Dendritic cell treated with granulocyte-macrophage colony-stimulating factor and Interleukin-4, amounts not matched to agents 40 ng/mL and 50 ng/mL, for 4 days (primary cell): Measurements from ENCODE around the gene SRRM2.
A peak's percentile ranks its signal among the peaks of the same experiment; 100 is the strongest.

Experiments
- H3K27ac Mint-ChIP-seq: one replicate; pipeline ENCODE4 v1.8.0; 2022; ENCODE audit warnings: mild to moderate bottlenecking, mixed read lengths
- H3K27me3 Mint-ChIP-seq: one replicate; pipeline ENCODE4 v1.8.0; 2022; ENCODE audit warnings: mild to moderate bottlenecking, mixed read lengths
- H3K36me3 Mint-ChIP-seq: one replicate; pipeline ENCODE4 v1.8.0; 2022; ENCODE audit warnings: low read depth, mixed read lengths
- H3K4me1 Mint-ChIP-seq: one replicate; pipeline ENCODE4 v1.8.0; 2022; ENCODE audit warnings: low read depth, mixed read lengths
- H3K4me3 Mint-ChIP-seq: one replicate; pipeline ENCODE4 v1.8.0; 2022; ENCODE audit warnings: mild to moderate bottlenecking, moderate library complexity, mixed read lengths
- H3K9me3 Mint-ChIP-seq: one replicate; pipeline ENCODE4 v1.8.0; 2022; ENCODE audit warnings: mixed read lengths
- intact Hi-C: fragments of 100-400 bp; cut with micrococcal nuclease; formaldehyde crosslinking; loops from one replicate; pipeline ENCODE4 v1.15.0; 2022

SRRM2 gene

GRCh38 chr16:2710711-2711231 is 41.7 kb upstream of the SRRM2 start:
- Mint-ChIP-seq H3K27ac (no peak overlapping the region), H3K27me3 (peaks cover 17% of the 10 kb centered on the region), H3K4me1 (peaks cover 25% of the 10 kb centered on the region), H3K4me3 (no peak overlapping the region), H3K36me3 (peaks cover 50% of the 10 kb centered on the region), H3K9me3 (no peaks in the 10 kb centered on the region)
- intact Hi-C loops: no loop called here

- intact Hi-C loops: no loop called here
- Mint-ChIP-seq H3K27me3 (peaks cover 24% of the 10 kb centered on the region), H3K4me1 (peaks cover 33% of the 10 kb centered on the region), H3K36me3 (peaks cover 42% of the 10 kb centered on the region), H3K9me3 (no peaks in the 10 kb centered on the region), H3K27ac (no peak overlapping the region), H3K4me3 (no peak overlapping the region)
Observed at GRCh38 chr16:2711370-2712062, 40.9 kb upstream of the SRRM2 start.

DNA sequence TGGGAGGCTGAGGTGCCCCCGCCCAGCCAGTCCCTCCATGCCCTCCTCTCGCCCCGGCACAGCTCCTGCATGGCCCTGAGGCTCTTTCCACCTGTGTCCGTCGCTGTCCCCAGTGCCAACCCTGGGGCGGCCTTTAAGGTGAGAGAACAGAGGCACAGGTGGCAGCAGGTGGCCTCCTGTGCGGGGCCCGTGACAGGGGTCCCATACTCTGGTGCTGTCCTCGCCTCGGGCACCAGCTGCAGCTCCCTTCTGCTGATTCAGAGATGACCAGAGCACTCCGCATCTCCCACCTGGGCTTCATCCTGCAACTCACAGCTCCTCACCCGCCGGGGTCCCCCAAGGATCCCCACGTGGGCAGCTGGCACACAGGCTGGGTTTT is 40.4 kb upstream of the SRRM2 start:
- Mint-ChIP-seq H3K27ac (no peak overlapping the region), H3K9me3 (no peaks in the 10 kb centered on the region), H3K36me3 (peaks cover 37% of the 10 kb centered on the region), H3K4me3 (no peak overlapping the region), H3K4me1 (peaks cover 33% of the 10 kb centered on the region), H3K27me3 (peaks cover 28% of the 10 kb centered on the region)
- intact Hi-C loops: no loop called here

DNA sequence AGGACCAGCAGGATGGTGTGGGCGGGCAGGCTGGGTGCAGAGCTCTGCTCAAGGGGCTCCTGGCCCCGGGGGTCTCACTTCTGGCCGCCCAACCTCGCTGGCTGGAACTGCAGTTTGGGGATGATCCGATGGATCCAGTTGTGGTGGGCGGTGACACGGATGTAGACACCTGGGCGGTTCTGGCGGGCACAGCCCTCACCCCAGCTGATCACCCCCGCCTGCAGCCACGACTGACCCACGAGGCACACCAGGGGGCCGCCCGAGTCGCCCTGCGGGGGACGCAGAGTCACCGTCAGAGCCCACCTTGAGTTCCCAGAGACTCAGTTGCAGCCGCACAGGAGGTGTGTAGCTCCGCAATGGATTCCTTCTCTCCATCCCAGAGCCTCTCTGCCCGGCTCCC is 39.9 kb upstream of the SRRM2 start:
- H3K36me3 Mint-ChIP-seq: peaks cover 32% of the 10 kb centered on the region

DNA sequence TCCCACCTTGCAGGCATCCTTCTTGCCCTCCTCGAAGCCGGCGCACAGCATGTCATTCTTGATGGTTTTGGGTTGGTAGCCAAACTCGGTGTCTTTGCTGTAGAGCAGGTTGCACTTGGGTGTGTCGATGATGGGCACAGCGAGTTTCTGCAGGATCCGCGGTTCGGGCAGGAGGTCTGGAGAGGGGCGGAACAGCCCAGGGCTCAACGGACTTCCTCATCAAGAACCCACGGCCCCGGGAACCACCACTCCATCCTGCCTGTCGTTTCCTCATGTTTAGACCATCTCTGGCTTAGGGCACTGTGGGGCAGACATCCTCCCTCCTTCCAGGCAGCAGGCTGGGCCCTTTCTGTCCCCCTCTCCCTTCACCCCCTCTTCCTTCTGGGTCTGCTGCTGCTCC is 38.9 kb upstream of the SRRM2 start:
- intact Hi-C loops: no loop called here
- peaks cover 31% of the 10 kb centered on the region for H3K27me3 Mint-ChIP-seq
- peaks cover 33% of the 10 kb centered on the region for H3K4me1 Mint-ChIP-seq
- no peak overlapping the region for H3K4me3 Mint-ChIP-seq
- no peaks in the 10 kb centered on the region for H3K9me3 Mint-ChIP-seq
- H3K27ac Mint-ChIP-seq: no peak overlapping the region
- H3K36me3 Mint-ChIP-seq: peaks cover 22% of the 10 kb centered on the region

More for the DNA sequence above, 39.9 kb upstream of the SRRM2 start:
- no peaks in the 10 kb centered on the region for H3K9me3 Mint-ChIP-seq
- H3K27ac Mint-ChIP-seq: no peak overlapping the region
- intact Hi-C loops: no loop called here
- peaks cover 30% of the 10 kb centered on the region for H3K27me3 Mint-ChIP-seq
- peaks cover 33% of the 10 kb centered on the region for H3K4me1 Mint-ChIP-seq
- no peak overlapping the region for H3K4me3 Mint-ChIP-seq

GRCh38 chr16:2713985-2714774 is 38.3 kb upstream of the SRRM2 start:
- Mint-ChIP-seq H3K9me3 (no peaks in the 10 kb centered on the region), H3K4me1 (peaks cover 33% of the 10 kb centered on the region), H3K27me3 (peaks cover 31% of the 10 kb centered on the region), H3K36me3 (peaks cover 16% of the 10 kb centered on the region), H3K4me3 (no peak overlapping the region), H3K27ac (no peak overlapping the region)
- intact Hi-C loops: no loop called here

- Mint-ChIP-seq H3K4me1 (peaks cover 35% of the 10 kb centered on the region), H3K4me3 (no peak overlapping the region), H3K36me3 (peaks cover 7% of the 10 kb centered on the region), H3K27me3 (peaks cover 31% of the 10 kb centered on the region), H3K27ac (no peak overlapping the region), H3K9me3 (no peaks in the 10 kb centered on the region)
- intact Hi-C loops: no loop called here
Observed at GRCh38 chr16:2715064-2715463, 37.4 kb upstream of the SRRM2 start.

GRCh38 chr16:2715519-2715918 is 36.9 kb upstream of the SRRM2 start:
- H3K4me3 Mint-ChIP-seq: no peak overlapping the region
- peaks cover 31% of the 10 kb centered on the region for H3K27me3 Mint-ChIP-seq
- H3K27ac Mint-ChIP-seq: no peak overlapping the region
- H3K9me3 Mint-ChIP-seq: no peaks in the 10 kb centered on the region
- peaks cover 2% of the 10 kb centered on the region for H3K36me3 Mint-ChIP-seq
- peaks cover 33% of the 10 kb centered on the region for H3K4me1 Mint-ChIP-seq
- intact Hi-C loops: no loop called here

DNA sequence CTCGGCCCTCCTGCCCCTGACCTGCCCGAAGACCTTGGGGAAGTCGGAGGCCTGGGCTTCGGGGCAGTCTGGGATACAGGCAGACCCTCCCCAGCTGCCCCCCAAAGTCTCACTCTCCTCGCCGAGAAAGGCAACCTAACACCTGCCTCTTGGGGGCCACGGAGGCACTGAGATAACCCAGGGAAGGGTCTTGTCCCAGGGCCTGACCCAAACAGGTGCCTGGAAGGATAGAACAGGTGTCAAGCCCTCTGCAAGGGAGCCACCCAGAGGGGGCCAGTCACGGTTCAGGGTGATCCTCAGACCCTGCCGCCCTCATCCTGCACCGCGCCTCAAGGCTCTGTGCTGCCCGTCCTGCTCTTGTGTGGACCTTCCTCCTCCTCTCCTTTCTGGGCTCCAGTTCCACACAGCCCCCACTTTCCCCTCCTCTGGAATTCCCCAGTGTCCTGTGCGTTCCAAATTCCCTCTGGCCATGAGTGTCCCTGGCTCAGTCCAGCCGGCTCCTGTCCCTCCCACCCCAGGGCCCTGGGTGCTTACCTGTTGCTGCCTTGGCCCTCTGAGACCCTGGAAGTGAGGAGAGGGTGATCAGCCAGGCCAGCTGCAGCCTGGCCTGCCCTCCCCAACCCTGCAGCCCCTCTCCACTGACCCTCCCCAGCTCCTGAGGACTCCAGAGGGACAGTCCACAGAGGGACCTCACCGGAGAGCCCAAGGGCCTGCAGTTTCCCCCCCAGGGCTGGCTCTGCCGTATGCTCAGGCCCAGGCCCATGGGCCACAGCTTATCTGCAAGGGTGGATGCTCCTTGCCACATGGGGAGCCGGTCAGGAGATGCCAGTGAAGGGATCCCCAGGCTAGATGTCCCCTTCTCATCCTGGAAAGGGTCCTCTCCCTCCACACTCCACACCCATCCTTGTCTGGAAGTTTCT is 36.2 kb upstream of the SRRM2 start:
- Mint-ChIP-seq H3K36me3 (no peaks in the 10 kb centered on the region), H3K9me3 (no peaks in the 10 kb centered on the region), H3K4me1 (peaks cover 33% of the 10 kb centered on the region), H3K27ac (peak overlapping the region; percentile 44), H3K4me3 (peak overlapping the region; percentile 32), H3K27me3 (peaks cover 31% of the 10 kb centered on the region)
- intact Hi-C loops: no loop called here

GRCh38 chr16:2716948-2717347 is 35.5 kb upstream of the SRRM2 start:
- peaks cover 31% of the 10 kb centered on the region for H3K27me3 Mint-ChIP-seq
- intact Hi-C loops: no loop called here
- H3K9me3 Mint-ChIP-seq: no peaks in the 10 kb centered on the region
- no peak overlapping the region for H3K27ac Mint-ChIP-seq
- H3K36me3 Mint-ChIP-seq: no peaks in the 10 kb centered on the region
- no peak overlapping the region for H3K4me3 Mint-ChIP-seq
- H3K4me1 Mint-ChIP-seq: peaks cover 33% of the 10 kb centered on the region

DNA sequence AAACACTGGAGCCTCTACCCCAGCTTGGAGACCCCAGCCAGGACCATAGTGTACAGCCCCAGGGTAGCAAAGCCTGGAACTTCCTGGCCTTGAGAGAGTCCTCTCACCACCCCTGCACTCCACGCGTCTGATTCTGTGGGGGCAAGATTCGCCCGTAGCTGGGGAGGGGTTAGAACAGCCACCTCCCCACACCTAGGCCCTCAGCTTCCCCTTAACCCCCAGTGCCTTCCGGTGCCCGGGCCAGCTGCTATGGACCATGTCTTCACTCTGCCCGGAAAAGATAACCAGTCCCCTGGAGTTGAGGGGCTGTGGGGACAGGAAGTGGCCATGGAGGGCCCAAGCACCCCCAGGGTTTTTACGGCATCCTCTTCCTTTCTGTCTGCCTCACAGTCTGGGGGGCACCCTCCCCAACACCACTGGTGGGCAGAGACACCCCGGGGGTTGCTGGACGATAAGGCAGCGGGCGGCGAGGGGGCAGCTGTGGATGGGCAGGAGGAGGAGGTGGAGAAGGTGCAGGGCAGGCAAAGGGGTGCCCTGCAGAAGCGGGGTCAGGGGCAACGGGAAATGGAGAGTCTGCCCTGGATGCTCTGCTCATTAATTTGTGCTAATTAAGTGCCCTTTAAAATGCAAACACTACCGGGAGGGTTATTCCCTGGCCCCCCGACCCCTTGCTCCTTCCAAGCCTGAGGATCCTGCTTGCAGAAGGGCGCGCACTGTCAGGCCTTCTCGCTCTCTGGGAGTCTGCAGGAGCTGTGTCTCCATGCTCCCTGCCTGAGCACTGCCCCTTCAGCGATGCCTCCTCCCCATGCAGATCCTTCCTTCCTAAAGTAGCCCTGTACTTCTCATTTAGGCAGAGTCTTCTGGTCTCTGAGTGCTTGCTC is 34.8 kb upstream of the SRRM2 start:
- H3K4me1 Mint-ChIP-seq: peaks cover 33% of the 10 kb centered on the region
- no peaks in the 10 kb centered on the region for H3K36me3 Mint-ChIP-seq
- H3K4me3 Mint-ChIP-seq: no peak overlapping the region
- H3K9me3 Mint-ChIP-seq: no peaks in the 10 kb centered on the region
- intact Hi-C loops: no loop called here
- H3K27ac Mint-ChIP-seq: no peak overlapping the region
- peaks cover 31% of the 10 kb centered on the region for H3K27me3 Mint-ChIP-seq

- Mint-ChIP-seq H3K4me1 (peaks cover 29% of the 10 kb centered on the region), H3K27ac (no peak overlapping the region), H3K27me3 (peaks cover 29% of the 10 kb centered on the region), H3K9me3 (no peaks in the 10 kb centered on the region), H3K4me3 (peak overlapping the region; percentile 49), H3K36me3 (no peaks in the 10 kb centered on the region)
- intact Hi-C loops: loop anchor here (2.0 kb wide), 1 partner anchor 33 kb away; the partner anchor contains the start of gene SRRM2
Observed at GRCh38 chr16:2719328-2720063, 32.9 kb upstream of the SRRM2 start.
